Measurements from ENCODE around the gene SRSF9.
"Not testable (repeated sequence)": the region's sequence is repeated elsewhere in the genome, so short reads cannot be mapped to it uniquely, and the experiment has no call there.

The SRSF9 gene

GRCh38 chr12:120481022-120481767 is 11.6 kb upstream of the SRSF9 start:
- no peak for DNase-seq

DNA sequence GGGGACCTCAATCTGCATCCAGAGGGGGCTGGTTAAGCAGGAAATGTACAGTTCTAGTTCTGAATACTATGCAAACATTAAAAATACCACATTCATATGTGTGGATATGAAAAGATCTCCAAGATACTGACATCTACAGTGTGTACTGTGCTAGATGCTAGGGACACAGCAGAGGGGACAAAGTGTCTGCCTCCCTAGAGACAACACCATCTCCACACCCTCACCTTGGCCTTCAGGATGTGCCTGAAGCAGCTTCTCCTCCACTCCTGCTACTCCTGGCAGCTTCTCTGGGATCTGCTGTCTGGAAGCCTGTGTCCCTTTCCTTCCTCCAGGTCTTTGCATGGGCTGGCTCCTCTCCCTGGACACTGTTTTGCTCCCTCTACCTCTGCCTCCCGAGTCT is 10.7 kb upstream of the SRSF9 start:
- DNase-seq = no peak

DNA sequence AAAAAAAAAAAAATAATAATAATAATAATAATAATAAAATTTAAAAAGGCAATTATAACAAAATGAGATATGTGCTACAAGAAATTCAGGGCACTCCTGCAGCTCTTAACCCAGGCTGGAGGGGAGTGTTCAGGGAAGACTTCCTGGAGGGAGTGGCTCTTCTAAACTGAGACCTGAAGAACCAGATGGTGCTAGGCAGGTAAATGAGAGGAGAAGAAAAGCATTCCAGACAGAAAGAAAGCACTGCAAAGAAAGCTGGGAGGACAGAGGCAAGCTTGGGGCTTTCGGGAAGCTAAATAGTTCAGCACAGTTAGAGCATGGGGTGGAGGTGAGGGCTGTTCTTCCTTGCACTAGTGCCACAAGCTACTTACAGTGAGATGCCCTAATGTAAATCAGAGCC is 9.9 kb upstream of the SRSF9 start:
- no peak for DNase-seq

DNA sequence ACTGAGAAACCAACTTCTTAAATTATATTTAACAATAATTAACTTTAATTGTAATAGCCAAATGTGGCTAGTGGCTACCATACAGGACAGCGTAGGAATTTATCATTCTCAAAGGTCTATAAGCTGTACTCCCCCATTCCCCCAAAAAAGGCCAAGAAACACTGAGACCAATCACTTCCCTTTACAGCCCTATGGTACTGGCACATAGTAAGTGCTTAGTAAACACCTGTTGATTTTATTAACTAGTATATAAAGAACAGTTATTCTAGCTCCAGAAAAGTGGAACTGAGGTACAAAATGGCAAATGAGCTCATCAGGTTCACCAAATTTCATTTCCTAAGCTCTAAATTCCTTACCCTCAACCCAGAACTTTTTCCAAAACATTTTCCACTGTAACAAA is 6.1 kb upstream of the SRSF9 start:
- DNase-seq = no peak

DNA sequence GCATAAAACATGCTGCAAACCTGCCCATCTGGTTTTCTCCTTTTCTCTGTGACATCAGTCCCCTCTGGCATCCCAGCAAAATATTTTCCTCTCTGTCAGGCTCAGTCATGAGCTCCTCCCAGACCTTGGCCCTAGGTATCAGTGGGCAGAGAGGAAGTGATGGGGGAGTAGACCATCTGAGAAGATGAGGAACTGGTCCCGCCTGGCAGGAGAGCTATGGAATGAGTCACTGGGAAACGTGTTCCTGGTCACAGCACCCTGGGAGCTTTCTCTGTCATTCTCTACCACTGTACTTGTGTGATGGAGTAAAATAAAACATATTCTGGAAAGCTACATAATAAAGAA is 5.0 kb upstream of the SRSF9 start:
- no peak for DNase-seq

- DNase-seq = no peak
Observed at GRCh38 chr12:120473807-120474615, 4.5 kb upstream of the SRSF9 start.

GRCh38 chr12:120472521-120472920 is 3.0 kb upstream of the SRSF9 start:
- no peak for DNase-seq

- no peak for DNase-seq
Observed at GRCh38 chr12:120470150-120470784, 719 bp upstream of the SRSF9 start.

- DNase-seq = peak; percentile 62
Observed at GRCh38 chr12:120468821-120469449, 613 bp downstream of the SRSF9 start.

- DNase-seq = peak; percentile 15
Observed at GRCh38 chr12:120468325-120468820, 1.2 kb downstream of the SRSF9 start.

- no peak for DNase-seq
Observed at GRCh38 chr12:120467439-120467838, 2.1 kb downstream of the SRSF9 start.

DNA sequence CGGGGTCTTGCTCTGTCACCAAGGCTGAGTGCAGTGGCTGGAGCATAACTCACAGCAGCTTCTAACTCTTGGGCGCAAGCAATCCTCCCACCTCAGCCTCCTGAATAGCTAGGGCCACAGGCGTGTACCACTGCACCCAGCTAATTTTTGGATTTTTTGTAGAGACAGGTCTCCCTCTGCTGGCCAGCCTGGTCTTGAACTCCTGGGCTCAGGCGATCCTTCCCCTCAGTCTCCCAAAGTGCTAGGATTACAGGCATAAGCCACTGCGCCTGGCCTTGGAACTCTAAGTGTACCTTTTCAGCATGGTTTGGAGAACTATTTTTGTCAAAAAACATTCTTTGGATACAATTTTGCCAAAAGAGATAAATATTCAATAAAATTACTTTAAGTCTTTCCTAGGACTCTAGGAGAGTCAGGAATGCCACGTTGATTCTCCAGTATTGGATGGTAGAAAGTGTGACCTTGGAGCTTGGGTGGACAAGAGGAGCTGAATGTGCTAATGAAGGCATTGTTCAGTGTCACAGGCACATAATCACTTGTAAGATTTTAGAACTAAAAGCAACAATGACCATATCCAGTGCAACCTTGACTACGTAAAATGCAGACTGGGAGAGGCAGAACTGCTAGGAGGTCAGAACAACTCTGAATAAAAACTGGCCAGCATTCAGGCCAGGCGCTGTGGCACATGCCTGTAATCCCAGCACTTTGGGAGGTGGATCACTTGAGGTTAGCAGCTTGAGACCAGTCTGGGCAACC is 2.8 kb downstream of the SRSF9 start:
- peak; percentile 42 for DNase-seq

DNA sequence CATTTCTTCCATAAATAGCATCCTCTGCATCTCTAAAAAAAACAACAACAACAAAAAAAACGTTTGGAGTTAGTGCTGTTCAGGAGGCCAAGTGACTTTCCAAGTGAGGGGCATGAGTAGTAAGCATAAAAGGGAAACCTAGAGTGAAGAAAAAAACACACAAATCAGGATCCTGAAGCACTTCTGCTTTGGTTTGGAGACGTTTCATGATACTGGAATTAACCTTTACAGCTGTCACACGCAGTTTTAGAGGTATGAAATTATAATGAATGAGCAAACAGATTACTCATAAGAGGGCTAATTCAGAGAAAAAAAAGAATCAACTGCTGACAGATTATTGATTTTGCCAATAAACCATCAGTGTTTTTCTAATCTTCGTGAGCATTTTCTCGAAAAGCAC is 3.8 kb downstream of the SRSF9 start:
- no peak for DNase-seq

- DNase-seq = no peak
Observed at GRCh38 chr12:120463712-120464111, 5.8 kb downstream of the SRSF9 start.

- no peak for DNase-seq
Observed at GRCh38 chr12:120462099-120462640, 7.4 kb downstream of the SRSF9 start.

DNA sequence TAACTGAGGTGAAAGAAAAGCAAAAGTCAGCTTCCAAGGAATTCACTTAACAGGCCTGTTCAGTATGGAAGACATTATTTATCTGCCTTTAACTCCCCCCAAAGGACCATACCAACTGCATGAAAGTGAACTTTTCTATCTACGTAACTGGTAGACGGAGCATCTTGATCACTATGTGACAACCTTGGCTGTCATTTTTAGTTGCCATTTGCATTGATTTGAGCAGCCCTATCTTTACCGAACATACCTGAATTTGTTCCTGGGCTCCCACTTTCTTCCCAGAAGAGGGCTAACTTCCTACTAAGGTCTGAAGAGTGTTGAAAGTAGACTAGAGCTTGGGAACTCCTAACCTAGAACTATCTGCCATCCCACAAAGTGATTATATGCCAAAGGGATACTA is 9.4 kb downstream of the SRSF9 start:
- no peak for DNase-seq

DNA sequence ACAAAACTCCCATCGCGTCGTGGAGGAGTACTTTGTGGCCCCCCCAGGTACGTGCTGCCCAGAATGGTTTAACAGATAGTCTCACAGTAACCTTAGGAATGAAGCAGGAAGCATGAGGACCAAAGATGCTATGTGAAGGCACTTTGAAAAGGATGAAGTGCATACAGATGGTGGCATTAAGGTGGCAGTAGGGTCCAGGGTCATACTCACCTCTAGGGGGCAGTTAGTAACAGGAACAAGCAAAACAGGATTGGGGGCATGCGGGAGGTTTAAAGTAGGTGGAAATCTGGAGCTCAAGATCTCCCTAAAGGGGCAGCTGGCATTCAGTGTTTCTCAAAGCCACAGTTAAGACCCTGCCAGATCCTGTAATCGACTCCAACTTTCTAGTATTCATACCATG is 12.4 kb downstream of the SRSF9 start:
- DNase-seq = no peak

DNA sequence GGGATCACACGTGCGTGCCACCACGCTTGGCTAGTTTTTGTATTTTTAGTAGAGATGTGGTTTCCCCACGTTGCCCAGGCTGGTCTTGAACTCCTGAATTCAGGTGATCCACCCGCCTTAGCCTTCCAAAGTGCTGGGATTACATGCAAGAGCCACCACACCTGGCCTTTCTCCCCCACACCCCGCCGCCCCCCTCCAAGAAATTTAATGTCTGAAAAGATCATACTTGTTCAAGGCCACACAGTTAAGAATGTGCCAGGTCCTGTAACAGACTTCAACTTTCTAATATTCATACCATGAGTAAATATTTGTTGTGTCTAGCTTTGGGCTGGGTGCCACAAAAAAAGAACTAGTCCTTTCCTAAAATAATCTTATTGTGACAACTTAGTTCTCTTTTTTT is 14.2 kb downstream of the SRSF9 start:
- DNase-seq = no peak

- no peak for DNase-seq
Observed at GRCh38 chr12:120453977-120454376, 15.6 kb downstream of the SRSF9 start.

- no peak for DNase-seq
Observed at GRCh38 chr12:120453060-120453750, 16.3 kb downstream of the SRSF9 start.

DNA sequence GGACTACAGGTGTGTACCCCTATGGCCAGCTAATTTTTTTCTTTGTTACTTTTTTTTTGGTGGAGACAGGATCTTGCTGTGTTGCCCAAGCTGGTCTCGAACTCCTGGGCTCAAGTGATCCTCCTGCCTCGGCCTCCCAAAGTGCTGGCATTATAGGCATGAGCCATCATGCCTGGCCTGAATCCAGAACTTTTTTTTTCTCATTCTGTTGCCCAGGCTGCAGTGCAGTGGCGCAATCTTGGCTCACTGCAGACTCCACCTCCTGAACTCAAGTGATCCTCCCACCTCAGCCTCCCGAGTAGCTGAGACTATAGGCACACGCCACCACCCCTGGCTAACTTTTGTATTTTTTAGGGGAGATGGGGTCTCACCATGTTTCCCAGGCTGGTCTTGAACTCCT is 17.0 kb downstream of the SRSF9 start:
- DNase-seq = not testable (repeated sequence)

GRCh38 chr12:120447992-120448391 is 21.6 kb downstream of the SRSF9 start:
- no peak for DNase-seq

Measured in activated naive CD4-positive, alpha-beta T cell treated with anti-CD3 and anti-CD28 coated beads, Interleukin-2, amount 50 U/mL, for 16 hours (primary cell).